Measurements from ENCODE around the gene CTIF.

DNA sequence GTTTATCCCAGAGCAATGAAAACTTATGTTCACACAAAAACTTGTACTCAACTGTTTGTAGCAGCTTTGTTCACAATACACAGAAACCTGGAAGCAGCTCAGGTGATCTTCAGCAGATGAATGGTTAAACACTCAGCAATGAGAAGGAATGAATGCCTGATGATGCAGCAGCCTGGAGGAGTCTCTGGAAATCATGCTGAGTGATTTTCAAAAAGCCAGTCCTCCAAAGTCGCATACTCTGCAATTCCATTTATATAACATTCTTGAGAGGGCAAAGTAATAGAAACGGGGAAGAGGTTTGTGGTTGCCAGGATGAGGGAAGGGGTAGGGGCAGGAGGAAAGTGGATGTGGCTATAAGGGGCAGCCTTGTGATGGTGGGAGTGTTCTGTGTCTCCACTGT, 108.1 kb downstream of the CTIF start:
- no peak for TF ChIP-seq TAF1 (IDR thresholded peaks at IDR 0.05; ENCODE audit: low read depth, low read length)
- no peak for TF ChIP-seq POLR2A (IDR thresholded peaks at IDR 0.05; ENCODE audit: low read depth, low read length)

Data from GM12891 (cell line).